PFSK-1 (cell line): ENCODE measurements around the gene BRI3BP.

Experiments used
- FOXP2 ChIP-seq: optimal IDR thresholded peaks from 2 replicates; pipeline ENCODE3; 2011; ENCODE audit warnings: borderline replicate concordance, control low read depth, inconsistent platforms; ENCODE audit not compliant: insufficient read depth; ENCODE audit errors: extremely low read length, extremely low read depth
- POLR2AphosphoS5 ChIP-seq: IDR thresholded peaks from 2 replicates; pipeline ENCODE4 v1.6.1; 2012; ENCODE audit warnings: low read depth, mild to moderate bottlenecking, control low read depth, low read length, moderate library complexity
- REST ChIP-seq, 2 experiments: IDR thresholded peaks; 2 replicates each; pipeline versions ENCODE4 v1.6.1 to v1.8.0; 2011 to 2012; ENCODE audit warnings: low read depth in 2 of 2, low read length in 2 of 2, control low read depth in 1 of 2, inconsistent platforms in 1 of 2, mild to moderate bottlenecking in 1 of 2, moderate library complexity in 1 of 2; ENCODE audit not compliant: insufficient read depth in 1 of 2
- SIN3A ChIP-seq: IDR thresholded peaks from 2 replicates; pipeline ENCODE4 v1.6.1; 2012; ENCODE audit warnings: mild to moderate bottlenecking, low read length, moderate library complexity, borderline replicate concordance; ENCODE audit not compliant: insufficient read depth
- TAF1 ChIP-seq: IDR thresholded peaks from 2 replicates; pipeline ENCODE4 v1.6.1; 2012; ENCODE audit warnings: low read length, control low read depth, borderline replicate concordance; ENCODE audit not compliant: insufficient read depth

GRCh38 chr12:124952801-124953200 is 40.6 kb upstream of the BRI3BP start:
- TF ChIP-seq TAF1 = no peak
- no peak for TF ChIP-seq SIN3A
- no peak for TF ChIP-seq POLR2AphosphoS5
- no peak for TF ChIP-seq REST (IDR thresholded peaks at IDR 0.05; ENCODE audit: insufficient read depth in 1 of 2, low read depth in 2 of 2, low read length in 2 of 2)
- TF ChIP-seq FOXP2 = no peak
